Measurements from ENCODE around the gene MYL4.
"Not testable (repeated sequence)": the region's sequence is repeated elsewhere in the genome, so short reads cannot be mapped to it uniquely, and the experiment has no call there.

MYL4 gene

DNA sequence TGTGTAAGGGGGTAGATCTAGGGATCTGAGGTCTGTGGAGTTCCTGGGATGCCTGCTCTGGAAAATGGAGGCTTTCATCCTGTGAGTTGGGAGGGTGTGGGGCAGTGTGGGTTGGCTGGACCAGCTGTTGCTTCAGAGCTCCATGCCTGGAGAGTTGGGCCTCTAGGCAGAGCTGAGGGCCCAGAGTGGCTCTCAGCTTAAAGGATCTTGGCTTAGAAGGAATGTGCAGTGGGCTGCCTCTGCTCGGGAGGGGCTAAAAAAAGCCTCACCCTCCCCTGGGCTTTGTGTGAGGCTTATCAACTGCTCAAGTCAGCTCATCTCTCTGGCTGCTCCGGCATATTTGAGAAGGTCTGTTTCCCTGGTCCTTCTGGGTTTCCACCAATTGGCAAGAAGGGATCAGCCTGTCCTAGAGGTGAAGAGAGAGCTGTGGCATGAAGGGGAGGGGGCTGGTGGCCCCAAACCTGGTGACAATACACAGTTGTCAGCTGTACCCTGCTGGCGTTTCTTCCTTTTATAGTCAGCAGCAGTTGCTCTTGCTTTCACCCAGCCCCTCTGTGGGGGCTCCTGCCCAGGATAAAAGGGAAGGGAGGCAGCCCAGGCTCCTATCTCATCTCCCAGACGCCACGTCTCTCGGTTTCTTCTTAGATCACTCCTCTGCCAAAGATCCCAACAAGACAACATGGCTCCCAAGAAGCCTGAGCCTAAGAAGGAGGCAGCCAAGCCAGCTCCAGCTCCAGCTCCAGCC, at the start of gene MYL4:
Gene MYL4, plus strand, starts transcription at position 605 of the 745 bp plus-strand sequence. Its CDS starts 75 bp downstream, at position 680.
- H3K36me3 ChIP-seq (ENCODE audit: insufficient read depth, low read length) = no peaks in the 10 kb centered on the region
- H3K4me1 ChIP-seq (ENCODE audit: insufficient read depth, low read length) = peaks cover 24% of the 10 kb centered on the region
- no peak within 1 kb of the TSS for H3K9ac ChIP-seq (ENCODE audit: low read depth, low read length)

DNA sequence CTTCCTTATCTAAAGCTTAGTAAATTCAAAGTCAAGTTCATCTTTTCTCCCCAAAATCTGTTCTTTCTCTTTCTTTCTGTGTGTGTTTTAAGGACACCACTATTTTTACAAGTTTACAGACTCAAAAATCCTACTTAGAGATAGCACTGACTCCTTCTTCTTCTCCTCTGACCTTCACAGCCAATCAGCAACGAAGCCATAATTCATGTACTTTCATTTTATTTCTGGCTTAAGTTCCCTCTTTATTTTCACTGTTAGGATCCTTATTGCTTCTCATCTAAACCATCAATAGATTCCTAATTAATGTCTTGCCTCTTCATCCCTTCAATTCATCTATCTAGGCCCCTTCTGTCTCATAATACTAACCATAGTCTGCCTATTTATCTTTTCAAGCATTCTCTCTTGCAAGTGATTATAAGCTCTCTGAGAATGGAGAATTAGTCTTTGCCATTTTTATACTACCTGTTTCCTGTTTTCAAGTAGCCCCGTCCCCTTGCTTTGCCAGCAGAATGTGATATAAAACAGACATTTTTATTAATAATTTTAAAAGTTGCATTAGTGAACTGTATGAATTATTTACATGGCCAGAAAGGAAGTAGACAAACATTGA, 47.0 kb upstream of the MYL4 start:
- Histone ChIP-seq H3K4me1 (ENCODE audit: insufficient read depth, low read length) (no peaks in the 10 kb centered on the region), H3K9me3 (ENCODE audit: control insufficient read depth, insufficient read depth, low read length) (no peaks in the 10 kb centered on the region), H3K9ac (ENCODE audit: low read depth, low read length) (no peak overlapping the region), H3K36me3 (ENCODE audit: insufficient read depth, low read length) (peaks cover 20% of the 10 kb centered on the region)

More for the DNA sequence above, at the start of gene MYL4:
- H3K9me3 ChIP-seq (ENCODE audit: control insufficient read depth, insufficient read depth, low read length) = no peaks in the 10 kb centered on the region

DNA sequence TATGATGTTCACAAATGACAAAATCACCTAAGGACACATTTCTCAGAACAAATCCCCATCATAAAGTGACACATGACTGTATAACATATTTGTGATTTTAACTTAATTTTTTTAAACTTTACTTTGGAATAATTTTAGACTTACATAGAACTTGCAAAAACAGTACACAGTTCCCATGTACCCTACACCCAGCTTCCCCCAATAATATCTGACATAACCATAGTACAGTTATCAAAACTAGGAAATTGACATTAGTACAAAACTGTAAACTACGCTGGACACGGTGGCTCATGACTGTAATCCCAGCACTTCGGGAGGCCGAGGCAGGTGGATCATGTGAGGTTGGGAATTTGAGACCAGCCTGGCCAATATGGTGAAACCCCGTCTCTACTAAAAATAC, 44.9 kb upstream of the MYL4 start:
- Histone ChIP-seq H3K9me3 (ENCODE audit: control insufficient read depth, insufficient read depth, low read length) (no peaks in the 10 kb centered on the region), H3K4me1 (ENCODE audit: insufficient read depth, low read length) (no peaks in the 10 kb centered on the region), H3K9ac (ENCODE audit: low read depth, low read length) (no peak overlapping the region), H3K36me3 (ENCODE audit: insufficient read depth, low read length) (peaks cover 13% of the 10 kb centered on the region)

DNA sequence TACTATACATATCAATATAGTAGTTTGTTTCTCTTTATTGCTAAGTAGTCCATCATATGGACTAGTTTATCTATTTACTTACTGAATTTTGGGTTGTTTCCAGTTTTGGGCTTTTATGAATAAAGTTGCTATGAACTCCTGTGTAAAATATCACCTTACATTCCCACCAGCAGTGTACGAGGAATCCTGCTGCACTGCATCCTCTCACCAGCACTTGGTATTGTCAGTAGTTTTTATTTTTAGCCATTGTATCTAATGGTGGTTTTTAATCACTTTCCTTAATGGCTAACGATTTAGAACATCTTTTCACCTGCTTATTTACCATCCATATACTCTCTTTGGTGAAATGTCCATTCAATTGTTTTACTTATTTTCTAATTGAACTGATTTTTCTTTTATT, 44.0 kb upstream of the MYL4 start:
- H3K36me3 ChIP-seq (ENCODE audit: insufficient read depth, low read length) = peaks cover 9% of the 10 kb centered on the region
- H3K9me3 ChIP-seq (ENCODE audit: control insufficient read depth, insufficient read depth, low read length) = no peaks in the 10 kb centered on the region
- no peaks in the 10 kb centered on the region for H3K4me1 ChIP-seq (ENCODE audit: insufficient read depth, low read length)
- H3K9ac ChIP-seq (ENCODE audit: low read depth, low read length) = no peak overlapping the region

DNA sequence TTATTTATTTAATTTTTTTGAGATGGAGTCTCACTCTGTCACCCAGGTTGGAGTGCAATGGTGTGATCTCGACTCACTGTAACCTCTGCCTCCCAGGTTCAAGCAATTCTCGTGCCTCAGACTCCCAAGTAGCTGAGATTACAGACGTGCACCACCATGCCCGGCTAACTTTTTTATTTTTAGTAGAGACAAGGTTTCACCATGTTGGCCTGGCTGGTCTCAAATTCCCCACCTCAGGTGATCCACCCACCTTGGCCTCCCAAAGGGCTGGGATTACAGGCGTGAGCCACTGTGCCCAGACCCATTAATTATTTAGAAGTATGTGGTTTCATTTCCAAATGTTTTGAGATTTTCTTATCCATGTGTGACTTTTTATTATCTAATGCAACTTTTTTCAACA, 42.3 kb upstream of the MYL4 start:
- not testable (repeated sequence) for H3K9ac ChIP-seq (ENCODE audit: low read depth, low read length); H3K9me3 ChIP-seq (ENCODE audit: control insufficient read depth, insufficient read depth, low read length); H3K4me1 ChIP-seq (ENCODE audit: insufficient read depth, low read length); H3K36me3 ChIP-seq (ENCODE audit: insufficient read depth, low read length)

DNA sequence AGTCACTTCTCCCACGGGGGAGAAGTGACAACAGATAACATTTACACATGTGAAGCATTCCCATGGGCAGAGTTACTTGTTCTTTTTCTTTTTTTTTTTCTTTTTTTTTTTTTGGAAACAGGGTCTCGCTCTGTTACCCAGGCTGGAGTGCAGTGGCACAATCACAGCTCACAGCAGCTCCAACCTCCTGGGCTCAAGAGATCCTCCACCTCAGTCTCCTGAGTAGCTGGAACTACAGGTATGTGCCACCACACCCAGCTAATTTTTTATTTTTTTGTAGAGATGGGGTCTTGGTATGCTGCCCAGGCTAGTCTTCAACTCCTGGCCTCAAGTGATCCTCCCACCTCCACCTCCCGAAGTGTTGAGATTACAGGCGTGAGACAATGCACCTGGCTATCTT, 40.3 kb upstream of the MYL4 start:
- H3K36me3 ChIP-seq (ENCODE audit: insufficient read depth, low read length); H3K4me1 ChIP-seq (ENCODE audit: insufficient read depth, low read length); H3K9ac ChIP-seq (ENCODE audit: low read depth, low read length); H3K9me3 ChIP-seq (ENCODE audit: control insufficient read depth, insufficient read depth, low read length): not testable (repeated sequence)

DNA sequence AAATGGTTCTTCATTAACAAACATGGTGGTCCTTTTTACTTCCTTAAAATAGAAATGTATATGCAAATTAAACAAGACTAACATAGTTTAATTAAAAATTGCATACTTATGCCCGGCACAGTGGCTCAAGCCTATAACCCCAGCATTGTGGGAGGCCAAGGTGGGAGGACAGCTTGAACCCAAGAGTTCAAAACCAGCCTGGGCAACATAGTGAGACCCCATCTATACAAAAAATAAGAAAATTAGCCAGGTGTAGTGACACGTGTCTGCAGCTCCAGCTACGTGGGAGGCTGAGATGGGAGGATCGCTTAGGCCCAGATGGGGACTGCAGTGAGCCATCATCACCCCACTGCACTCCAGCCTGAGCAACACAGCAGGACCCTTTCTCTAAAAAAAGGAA, 38.4 kb upstream of the MYL4 start:
- Histone ChIP-seq H3K36me3 (ENCODE audit: insufficient read depth, low read length) (peaks cover 4% of the 10 kb centered on the region), H3K4me1 (ENCODE audit: insufficient read depth, low read length) (peaks cover 2% of the 10 kb centered on the region; the same call in 1 of the 2 replicates), H3K9me3 (ENCODE audit: control insufficient read depth, insufficient read depth, low read length) (no peaks in the 10 kb centered on the region), H3K9ac (ENCODE audit: low read depth, low read length) (no peak overlapping the region)

DNA sequence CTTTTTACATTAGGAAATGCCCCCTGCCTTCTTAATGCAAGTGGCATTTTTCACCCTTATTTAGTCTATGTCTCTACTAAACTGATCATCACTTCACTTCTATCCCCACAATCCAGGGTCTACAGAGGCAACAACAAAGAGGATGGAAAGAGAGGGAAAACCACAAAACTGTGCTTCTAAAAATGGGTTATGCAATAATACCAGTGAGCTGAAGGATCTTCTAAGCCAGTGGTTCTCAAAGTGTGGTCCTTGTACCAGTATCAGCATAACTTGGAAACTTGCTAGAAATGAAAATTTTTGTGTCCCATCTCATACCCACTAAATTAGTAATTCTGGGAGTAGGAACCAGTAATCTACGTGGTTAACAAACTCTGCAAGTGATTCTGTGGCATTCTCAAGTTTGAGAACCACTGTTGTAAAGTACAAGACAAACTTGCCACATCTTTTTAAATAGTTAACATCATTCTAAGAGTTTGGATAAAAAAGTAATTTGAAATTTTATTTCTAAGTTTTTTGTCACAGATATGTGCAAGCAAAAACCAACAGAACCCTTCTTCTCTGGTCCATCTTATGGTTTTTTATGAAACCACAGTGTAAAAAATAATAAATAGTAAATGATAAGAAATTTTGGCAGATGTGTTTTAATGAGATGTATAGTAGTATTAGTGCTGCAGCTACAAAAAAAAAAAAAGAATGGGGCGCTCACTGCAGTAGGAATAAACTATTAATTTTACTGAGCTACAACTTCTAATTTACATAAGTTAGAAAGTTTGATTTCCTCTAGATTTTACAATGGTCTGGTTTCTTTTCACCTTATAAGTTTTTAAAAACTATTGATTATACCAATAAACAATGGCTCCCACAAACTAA, 36.2 kb upstream of the MYL4 start:
- peaks cover 2% of the 10 kb centered on the region; the same call in 1 of the 2 replicates for H3K4me1 ChIP-seq (ENCODE audit: insufficient read depth, low read length)
- peaks cover 4% of the 10 kb centered on the region; the same call in 1 of the 2 replicates for H3K36me3 ChIP-seq (ENCODE audit: insufficient read depth, low read length)
- H3K9me3 ChIP-seq (ENCODE audit: control insufficient read depth, insufficient read depth, low read length) = no peaks in the 10 kb centered on the region
- H3K9ac ChIP-seq (ENCODE audit: low read depth, low read length) = no peak overlapping the region

DNA sequence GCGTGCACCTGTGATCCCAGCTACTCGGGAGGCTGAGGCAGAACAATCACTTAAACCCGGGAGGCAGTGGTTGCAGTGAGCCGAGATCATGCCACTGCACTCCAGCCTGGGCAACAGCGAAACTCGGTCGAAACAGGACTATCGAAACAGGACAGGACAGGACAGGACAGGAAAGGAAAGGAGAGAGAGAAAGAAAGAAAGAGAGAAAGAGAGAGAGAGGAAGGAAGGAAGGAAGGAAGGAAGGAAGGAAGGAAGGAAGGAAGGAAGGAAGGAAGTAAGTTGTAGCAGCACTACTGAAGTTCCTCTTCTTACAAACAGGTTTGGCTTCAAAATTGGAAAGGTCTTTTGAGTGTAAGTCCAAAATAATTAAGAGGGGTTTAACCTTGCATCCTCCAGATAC, 34.3 kb upstream of the MYL4 start:
- not testable (repeated sequence) for H3K9me3 ChIP-seq (ENCODE audit: control insufficient read depth, insufficient read depth, low read length); H3K36me3 ChIP-seq (ENCODE audit: insufficient read depth, low read length); H3K9ac ChIP-seq (ENCODE audit: low read depth, low read length); H3K4me1 ChIP-seq (ENCODE audit: insufficient read depth, low read length)

DNA sequence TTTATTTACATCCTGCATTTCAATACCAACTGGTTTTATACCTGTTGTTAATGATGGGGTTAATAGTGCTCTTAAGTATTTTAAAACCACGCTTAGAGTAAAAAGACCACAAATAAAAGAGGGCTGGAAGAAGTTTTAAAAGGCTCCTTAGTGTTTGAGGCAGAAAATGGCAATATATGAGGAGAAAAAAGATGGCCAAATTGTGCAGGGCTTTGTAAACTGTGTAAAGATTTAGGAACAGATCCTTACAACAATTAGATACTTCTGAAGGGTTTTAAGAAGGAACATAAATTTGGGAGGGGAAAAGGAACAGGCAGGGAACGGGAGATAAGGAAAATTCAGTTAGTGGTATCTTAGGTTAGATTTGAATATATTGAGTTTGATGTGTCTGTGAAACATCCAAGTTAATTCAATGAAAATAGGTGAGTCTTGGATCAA, 32.7 kb upstream of the MYL4 start:
- Histone ChIP-seq H3K36me3 (ENCODE audit: insufficient read depth, low read length) (peaks cover 11% of the 10 kb centered on the region; the same call in 1 of the 2 replicates), H3K9ac (ENCODE audit: low read depth, low read length) (no peak overlapping the region), H3K4me1 (ENCODE audit: insufficient read depth, low read length) (peaks cover 2% of the 10 kb centered on the region; the same call in 1 of the 2 replicates), H3K9me3 (ENCODE audit: control insufficient read depth, insufficient read depth, low read length) (no peaks in the 10 kb centered on the region)

DNA sequence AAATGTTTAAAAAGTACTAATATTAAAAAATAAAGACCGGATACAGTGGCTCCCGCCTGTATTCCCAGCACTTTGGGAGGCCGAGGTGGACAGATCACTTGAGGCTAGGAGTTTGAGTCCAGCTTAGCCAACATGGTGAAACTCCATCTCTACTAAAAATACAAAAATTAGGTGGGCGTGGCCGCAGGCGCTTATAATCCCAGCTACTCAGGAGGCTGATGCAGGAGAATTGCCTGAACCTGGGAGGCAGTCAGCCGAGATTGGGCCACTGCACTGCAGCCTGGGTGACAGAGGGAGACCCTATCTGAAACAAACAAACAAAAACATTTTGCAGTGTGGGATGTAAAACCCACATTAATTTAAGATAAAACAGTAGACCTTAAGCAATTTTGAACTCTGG, 31.9 kb upstream of the MYL4 start:
- Histone ChIP-seq H3K36me3 (ENCODE audit: insufficient read depth, low read length) (peaks cover 11% of the 10 kb centered on the region; the same call in 1 of the 2 replicates), H3K4me1 (ENCODE audit: insufficient read depth, low read length) (peaks cover 2% of the 10 kb centered on the region; the same call in 1 of the 2 replicates), H3K9me3 (ENCODE audit: control insufficient read depth, insufficient read depth, low read length) (no peaks in the 10 kb centered on the region), H3K9ac (ENCODE audit: low read depth, low read length) (no peak overlapping the region)

DNA sequence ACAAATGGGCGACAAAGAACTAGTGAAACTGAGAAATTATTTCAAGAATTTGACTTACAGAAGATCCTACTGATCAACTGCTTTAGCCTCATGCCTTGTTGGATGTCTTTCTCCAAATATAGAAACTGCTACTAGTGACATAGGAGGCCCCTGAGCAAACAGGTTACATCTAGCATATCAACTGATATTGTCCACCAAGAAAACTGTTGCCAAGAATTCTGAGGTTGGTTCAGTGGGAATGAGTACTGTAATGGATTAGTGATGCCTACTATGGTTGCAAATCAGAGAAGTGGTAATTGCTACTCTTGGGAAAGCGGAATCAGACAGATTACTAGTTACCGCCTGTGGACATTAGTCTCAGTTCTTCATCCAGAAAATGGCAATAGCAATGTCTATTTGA, 30.0 kb upstream of the MYL4 start:
- H3K36me3 ChIP-seq (ENCODE audit: insufficient read depth, low read length) = peaks cover 8% of the 10 kb centered on the region; the same call in 1 of the 2 replicates

DNA sequence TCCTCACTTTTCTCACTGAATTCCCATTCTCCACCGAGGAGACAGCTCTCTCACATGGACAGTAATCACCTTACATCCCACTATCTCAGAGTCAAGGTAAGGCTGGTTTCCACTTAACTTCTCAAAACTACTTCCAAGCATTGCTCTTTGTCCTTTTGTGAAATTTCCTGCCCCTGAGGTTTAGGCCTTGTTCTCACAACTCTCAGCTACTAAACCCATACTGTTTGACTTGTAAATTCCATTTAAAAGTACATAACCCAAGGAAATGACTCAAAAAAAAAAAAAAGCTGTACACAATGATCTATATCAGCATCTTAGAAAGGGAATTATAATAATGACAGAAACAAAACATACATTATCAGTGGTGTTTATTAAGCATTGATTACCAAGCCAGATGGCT, 28.8 kb upstream of the MYL4 start:
- Histone ChIP-seq H3K36me3 (ENCODE audit: insufficient read depth, low read length) (peaks cover 7% of the 10 kb centered on the region; the same call in 1 of the 2 replicates), H3K4me1 (ENCODE audit: insufficient read depth, low read length) (no peaks in the 10 kb centered on the region), H3K9me3 (ENCODE audit: control insufficient read depth, insufficient read depth, low read length) (no peaks in the 10 kb centered on the region), H3K9ac (ENCODE audit: low read depth, low read length) (no peak overlapping the region)

More for the DNA sequence above, 30.0 kb upstream of the MYL4 start:
- H3K4me1 ChIP-seq (ENCODE audit: insufficient read depth, low read length) = no peaks in the 10 kb centered on the region
- H3K9ac ChIP-seq (ENCODE audit: low read depth, low read length) = no peak overlapping the region
- no peaks in the 10 kb centered on the region for H3K9me3 ChIP-seq (ENCODE audit: control insufficient read depth, insufficient read depth, low read length)

DNA sequence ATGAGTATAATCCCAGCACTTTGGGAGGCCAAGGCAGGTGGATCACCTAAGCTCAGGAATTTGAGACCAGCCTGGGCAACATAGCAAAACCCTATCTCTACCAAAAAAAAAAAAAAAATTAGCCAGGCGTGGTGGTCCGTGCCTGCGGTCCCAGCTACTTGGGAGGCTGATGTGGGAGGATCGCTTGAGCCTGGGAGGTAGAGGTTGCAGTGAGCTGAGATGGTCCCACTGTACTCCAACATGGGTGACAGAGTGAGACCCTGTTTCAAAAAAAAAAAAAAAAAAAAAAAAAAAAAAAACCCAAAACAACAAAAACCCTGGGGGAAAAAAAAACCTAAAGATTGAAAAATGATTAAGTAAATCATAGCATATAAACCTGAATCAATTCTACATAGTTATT, 28.2 kb upstream of the MYL4 start:
- H3K4me1 ChIP-seq (ENCODE audit: insufficient read depth, low read length); H3K36me3 ChIP-seq (ENCODE audit: insufficient read depth, low read length); H3K9ac ChIP-seq (ENCODE audit: low read depth, low read length); H3K9me3 ChIP-seq (ENCODE audit: control insufficient read depth, insufficient read depth, low read length): not testable (repeated sequence)

Measured in ES-I3 (cell line).